Fibroblast of lung (primary cell): ENCODE results near the gene CALML6. TPM values are rescaled to one million over a fixed set of nuclear protein-coding genes. Genes with fewer than 3 reads are reported as not detected.

Experiments
- DNase-seq, 2 donors: peaks; one replicate each; pipeline versions ENCODE4 v3.0.0 to v3.0.0-alpha.2; 2010; ENCODE audit warnings: low read depth in 2 of 2
- H2AFZ ChIP-seq: 2 replicates; pipeline ENCODE4 v1.5.1; 2012; ENCODE audit warnings: low read length, control low read depth, inconsistent platforms
- H3K27ac ChIP-seq: 2 replicates; pipeline ENCODE4 v1.5.1; 2011; ENCODE audit warnings: low read length, control low read depth; ENCODE audit not compliant: insufficient read depth
- H3K27me3 ChIP-seq: 2 replicates; pipeline ENCODE4 v1.5.1; 2011; ENCODE audit warnings: mild to moderate bottlenecking, low read length; ENCODE audit not compliant: control insufficient read depth, insufficient read depth
- H3K36me3 ChIP-seq: 2 replicates; pipeline ENCODE4 v1.5.1; 2011; ENCODE audit warnings: low read length; ENCODE audit not compliant: control insufficient read depth, insufficient read depth
- H3K4me1 ChIP-seq: 2 replicates; pipeline ENCODE4 v1.5.1; 2011; ENCODE audit warnings: low read length; ENCODE audit not compliant: control insufficient read depth, insufficient read depth; ENCODE audit errors: extremely low read depth
- H3K4me2 ChIP-seq: 2 replicates; pipeline ENCODE4 v1.5.1; 2011; ENCODE audit warnings: low read length, control low read depth; ENCODE audit not compliant: insufficient read depth; ENCODE audit errors: extremely low read depth
- H3K4me3 ChIP-seq, 4 experiments: fragments of 200-600 bp in 1 of 4; sonication (generic) in 1 of 4; replicated peaks in 1 of 4; 2 replicates each; pipeline ENCODE4 v1.5.1; 2011 to 2016; ENCODE audit warnings: low read length in 4 of 4, low read depth in 3 of 4, mild to moderate bottlenecking in 3 of 4, control low read depth in 2 of 4, inconsistent platforms in 1 of 4, mixed read lengths in 1 of 4; ENCODE audit not compliant: insufficient read depth in 1 of 4; ENCODE audit errors: control extremely low read depth in 1 of 4
- H3K79me2 ChIP-seq: 2 replicates; pipeline ENCODE4 v1.5.1; 2012; ENCODE audit warnings: mild to moderate bottlenecking, low read length, inconsistent platforms; ENCODE audit not compliant: control insufficient read depth, insufficient read depth
- H3K9ac ChIP-seq: 2 replicates; pipeline ENCODE4 v1.5.1; 2011; ENCODE audit warnings: mild to moderate bottlenecking, low read length, control low read depth; ENCODE audit not compliant: insufficient read depth
- H3K9me3 ChIP-seq: 2 replicates; pipeline ENCODE4 v1.5.1; 2012; ENCODE audit warnings: low read depth, low read length; ENCODE audit not compliant: control insufficient read depth, insufficient read depth
- H4K20me1 ChIP-seq: 2 replicates; pipeline ENCODE4 v1.5.1; 2011; ENCODE audit warnings: low read length; ENCODE audit not compliant: control insufficient read depth, insufficient read depth; ENCODE audit errors: extremely low read depth
- EZH2 ChIP-seq: IDR thresholded peaks from 2 replicates; pipeline ENCODE4 v1.5.1; 2012; ENCODE audit warnings: low read length, control low read depth, mild to moderate bottlenecking; ENCODE audit errors: missing control alignments
- polyA plus RNA-seq, 2 donors: library from polyadenylated mRNA; depleted of rRNA in 1 of 2; stranded (reverse) in 1 of 2; unstranded in 1 of 2; fragments of >200 nt; gene quantifications; 2 replicates each; pipeline ENCODE4 v1.2.1, GENCODE V29; 2011 to 2012; ENCODE audit warnings: missing spikeins in 1 of 2
- total RNA-seq: library from RNA; depleted of rRNA; stranded (reverse); fragments of >200 nt; gene quantifications from 2 replicates; pipeline ENCODE4 v1.2.1, GENCODE V29; 2014
- TF ChIP-seq, protein P1 (sequence below), 2 donors: IDR thresholded peaks in 1 of 2; conservative IDR thresholded peaks in 1 of 2; 1 replicate in 1 of 2; 2 replicates in 1 of 2; pipeline ENCODE4 v1.5.1; 2011 to 2012; ENCODE audit warnings: low read length in 2 of 2, control low read depth in 1 of 2, inconsistent platforms in 1 of 2, low read depth in 1 of 2, mild to moderate bottlenecking in 1 of 2

CALML6 gene
- total and polyA plus RNA-seq, 2 donors (not counting 1 experiment from before 2014, with no cell fraction given) = 0.09 to 0.17 TPM

DNA sequence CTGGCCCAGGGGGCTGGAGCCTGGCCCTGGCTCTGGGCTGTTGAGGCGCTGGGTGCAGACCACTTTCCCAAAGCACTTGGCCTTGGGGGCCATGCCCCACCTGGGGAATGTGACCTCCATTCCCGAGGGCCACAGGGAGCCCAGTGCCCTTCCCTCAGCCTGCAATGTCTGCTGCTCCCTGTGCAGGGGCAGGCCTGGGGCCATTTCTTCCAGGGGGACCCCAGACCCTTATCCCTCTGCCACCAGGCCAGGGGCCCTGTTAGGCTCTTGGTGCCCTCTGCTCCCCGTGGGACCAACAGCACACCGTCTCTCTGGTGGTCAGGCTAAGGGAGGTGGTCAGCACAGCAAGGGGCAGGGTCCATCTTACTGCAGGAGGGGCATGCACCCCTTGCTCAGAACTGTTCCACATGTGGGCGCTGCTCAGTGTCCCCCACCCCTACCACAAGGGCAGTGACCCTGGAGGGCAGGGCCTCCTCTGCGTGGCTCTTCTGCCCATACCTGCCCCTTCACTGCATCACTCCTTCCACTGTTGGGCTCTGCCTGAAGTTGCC lies 5.1 kb downstream of the CALML6 start:
- no peak overlapping the region for H3K4me2 ChIP-seq

DNA sequence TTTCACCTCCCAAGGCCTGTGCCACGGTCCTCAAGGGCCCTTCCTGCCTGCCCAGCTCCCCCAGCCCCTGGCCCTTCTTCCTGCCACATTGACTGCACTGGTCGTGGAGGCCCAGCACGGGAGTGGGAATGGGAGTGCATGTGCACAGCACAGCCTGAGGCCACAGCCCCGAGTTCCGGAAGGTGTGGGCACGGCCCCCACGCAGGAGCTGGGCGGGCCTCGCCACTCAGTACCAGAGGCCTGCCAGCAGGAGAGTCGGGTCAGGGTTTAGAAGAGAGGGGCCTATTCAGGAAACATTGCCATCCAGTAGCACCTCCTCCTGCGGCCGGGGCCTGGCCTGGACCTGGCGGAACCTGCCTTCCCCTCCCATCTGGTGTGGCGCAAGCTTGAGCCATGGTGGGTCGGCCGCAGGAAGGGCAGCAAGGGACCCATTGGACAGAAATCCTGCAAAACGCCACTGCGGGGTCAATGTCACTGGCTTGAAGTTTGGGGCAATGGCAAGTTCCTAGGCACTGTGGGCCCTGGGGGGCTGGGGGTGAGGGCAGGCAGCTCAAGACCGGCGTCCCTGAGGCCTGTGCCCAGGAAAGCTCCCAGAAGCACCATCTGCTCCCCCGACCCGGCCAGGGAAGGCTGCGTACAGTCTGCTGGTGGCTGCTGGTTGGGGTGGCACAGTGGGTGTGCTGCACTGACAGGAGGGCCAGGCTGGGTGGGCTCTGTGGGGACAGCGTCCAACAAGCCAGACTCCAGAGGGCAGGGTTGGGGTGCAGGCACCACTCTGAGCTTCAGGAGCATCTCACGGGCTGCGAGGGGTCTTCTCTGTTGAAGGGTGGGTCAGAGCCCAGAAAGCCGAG lies 5.8 kb downstream of the CALML6 start:
- no peak overlapping the region for H3K4me3 ChIP-seq
- peaks cover 4% of the 10 kb centered on the region for H3K27me3 ChIP-seq
- H3K27ac ChIP-seq = no peak overlapping the region
- no peaks in the 10 kb centered on the region for H4K20me1 ChIP-seq
- no peaks in the 10 kb centered on the region for H3K9me3 ChIP-seq
- peaks cover 6% of the 10 kb centered on the region for H3K4me1 ChIP-seq
- H3K36me3 ChIP-seq = no peaks in the 10 kb centered on the region
- no peak overlapping the region for H2AFZ ChIP-seq
- H3K79me2 ChIP-seq = no peaks in the 10 kb centered on the region
- H3K4me2 ChIP-seq = no peak overlapping the region
- no peak for DNase-seq
- no peak overlapping the region for H3K9ac ChIP-seq
- TF ChIP-seq EZH2 = no peak
- TF ChIP-seq, protein P1, sequence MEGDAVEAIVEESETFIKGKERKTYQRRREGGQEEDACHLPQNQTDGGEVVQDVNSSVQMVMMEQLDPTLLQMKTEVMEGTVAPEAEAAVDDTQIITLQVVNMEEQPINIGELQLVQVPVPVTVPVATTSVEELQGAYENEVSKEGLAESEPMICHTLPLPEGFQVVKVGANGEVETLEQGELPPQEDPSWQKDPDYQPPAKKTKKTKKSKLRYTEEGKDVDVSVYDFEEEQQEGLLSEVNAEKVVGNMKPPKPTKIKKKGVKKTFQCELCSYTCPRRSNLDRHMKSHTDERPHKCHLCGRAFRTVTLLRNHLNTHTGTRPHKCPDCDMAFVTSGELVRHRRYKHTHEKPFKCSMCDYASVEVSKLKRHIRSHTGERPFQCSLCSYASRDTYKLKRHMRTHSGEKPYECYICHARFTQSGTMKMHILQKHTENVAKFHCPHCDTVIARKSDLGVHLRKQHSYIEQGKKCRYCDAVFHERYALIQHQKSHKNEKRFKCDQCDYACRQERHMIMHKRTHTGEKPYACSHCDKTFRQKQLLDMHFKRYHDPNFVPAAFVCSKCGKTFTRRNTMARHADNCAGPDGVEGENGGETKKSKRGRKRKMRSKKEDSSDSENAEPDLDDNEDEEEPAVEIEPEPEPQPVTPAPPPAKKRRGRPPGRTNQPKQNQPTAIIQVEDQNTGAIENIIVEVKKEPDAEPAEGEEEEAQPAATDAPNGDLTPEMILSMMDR (conservative IDR thresholded peaks at IDR 0.05 in 1 of 2, IDR thresholded peaks at IDR 0.05 in 1 of 2; ENCODE audit: low read depth in 1 of 2, low read length in 2 of 2) = no peak

More for the DNA sequence above, 5.1 kb downstream of the CALML6 start:
- Histone ChIP-seq H3K9me3 (no peaks in the 10 kb centered on the region), H3K4me1 (peaks cover 6% of the 10 kb centered on the region), H4K20me1 (no peaks in the 10 kb centered on the region), H3K27ac (no peak overlapping the region), H3K4me3 (no peak overlapping the region), H3K9ac (no peak overlapping the region), H3K27me3 (peaks cover 4% of the 10 kb centered on the region), H3K79me2 (no peaks in the 10 kb centered on the region), H2AFZ (no peak overlapping the region), H3K36me3 (no peaks in the 10 kb centered on the region)
- TF ChIP-seq, protein P1 (conservative IDR thresholded peaks at IDR 0.05 in 1 of 2, IDR thresholded peaks at IDR 0.05 in 1 of 2; ENCODE audit: low read depth in 1 of 2, low read length in 2 of 2) = no peak
- no peak for TF ChIP-seq EZH2
- no peak for DNase-seq

DNA sequence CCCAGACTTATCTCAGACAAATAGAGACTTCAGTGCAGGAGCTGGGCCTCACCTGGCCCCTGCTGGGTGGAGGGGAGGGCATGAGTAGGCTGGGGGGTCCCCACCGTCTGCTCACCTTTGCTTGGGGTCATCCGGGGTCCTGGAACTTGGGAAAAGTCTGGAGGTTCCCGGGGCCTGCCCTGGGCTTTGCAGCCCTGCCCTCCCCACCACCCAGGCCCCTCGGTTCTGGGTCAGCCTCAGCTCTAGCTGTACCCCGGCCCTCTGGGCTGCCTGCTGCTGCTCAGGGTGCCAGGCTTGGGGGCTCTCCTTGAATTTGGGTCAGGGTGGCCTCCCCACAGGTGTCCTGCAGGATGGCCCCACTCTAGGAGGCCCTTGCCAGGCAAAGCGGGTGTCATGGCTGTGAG lies 6.4 kb downstream of the CALML6 start:
- Histone ChIP-seq H4K20me1 (no peaks in the 10 kb centered on the region), H3K27me3 (peaks cover 4% of the 10 kb centered on the region), H3K27ac (no peak overlapping the region), H3K4me1 (peaks cover 6% of the 10 kb centered on the region), H3K9ac (no peak overlapping the region), H3K9me3 (no peaks in the 10 kb centered on the region), H2AFZ (no peak overlapping the region), H3K36me3 (no peaks in the 10 kb centered on the region), H3K4me3 (no peak overlapping the region), H3K79me2 (no peaks in the 10 kb centered on the region), H3K4me2 (no peak overlapping the region)
- no peak for DNase-seq
- TF ChIP-seq, protein P1 (conservative IDR thresholded peaks at IDR 0.05 in 1 of 2, IDR thresholded peaks at IDR 0.05 in 1 of 2; ENCODE audit: low read depth in 1 of 2, low read length in 2 of 2) = no peak
- no peak for TF ChIP-seq EZH2
